Measurements from ENCODE around the gene CMTM7. TPM values are rescaled to one million over a fixed set of nuclear protein-coding genes. Genes with fewer than 3 reads are reported as not detected.
A peak's percentile ranks its signal among the peaks of the same experiment; 100 is the strongest.

Gene CMTM7
- total RNA-seq, 1 donor from 2014 or later: 24.6 TPM

- Mint-ChIP-seq H3K27ac (peak overlapping the region; percentile 33), H3K9me3 (ENCODE audit: low read depth) (no peaks in the 10 kb centered on the region), H3K36me3 (ENCODE audit: insufficient read depth) (peaks cover 26% of the 10 kb centered on the region), H3K4me1 (ENCODE audit: low read depth) (peaks cover 41% of the 10 kb centered on the region), H3K27me3 (no peaks in the 10 kb centered on the region), H3K4me3 (ENCODE audit: low read depth) (no peak overlapping the region)
- no peak for DNase-seq (ENCODE audit: low spot score, unreplicated experiment)
- no peak for TF ChIP-seq CTCF (IDR thresholded peaks at IDR 0.05; ENCODE audit: unreplicated experiment)
Measured at GRCh38 chr3:32367442-32367841, 24.2 kb upstream of the CMTM7 start.

- H3K4me1 Mint-ChIP-seq (ENCODE audit: low read depth): peaks cover 47% of the 10 kb centered on the region
Measured at GRCh38 chr3:32371461-32372212, 20.0 kb upstream of the CMTM7 start.

GRCh38 chr3:32372213-32372490 lies 19.5 kb upstream of the CMTM7 start:
- Mint-ChIP-seq H3K36me3 (ENCODE audit: insufficient read depth) (peaks cover 27% of the 10 kb centered on the region), H3K4me3 (ENCODE audit: low read depth) (no peak overlapping the region), H3K27ac (no peak overlapping the region), H3K27me3 (no peaks in the 10 kb centered on the region), H3K9me3 (ENCODE audit: low read depth) (no peaks in the 10 kb centered on the region), H3K4me1 (ENCODE audit: low read depth) (peaks cover 41% of the 10 kb centered on the region)
- no peak for TF ChIP-seq CTCF (IDR thresholded peaks at IDR 0.05; ENCODE audit: unreplicated experiment)
- no peak for DNase-seq (ENCODE audit: low spot score, unreplicated experiment)

More at GRCh38 chr3:32371461-32372212, 20.0 kb upstream of the CMTM7 start:
- no peak for DNase-seq (ENCODE audit: low spot score, unreplicated experiment)
- Mint-ChIP-seq H3K27ac (no peak overlapping the region), H3K4me3 (ENCODE audit: low read depth) (no peak overlapping the region), H3K9me3 (ENCODE audit: low read depth) (no peaks in the 10 kb centered on the region), H3K36me3 (ENCODE audit: insufficient read depth) (peaks cover 26% of the 10 kb centered on the region), H3K27me3 (no peaks in the 10 kb centered on the region)
- no peak for TF ChIP-seq CTCF (IDR thresholded peaks at IDR 0.05; ENCODE audit: unreplicated experiment)

- Mint-ChIP-seq H3K9me3 (ENCODE audit: low read depth) (no peaks in the 10 kb centered on the region), H3K27me3 (no peaks in the 10 kb centered on the region), H3K27ac (no peak overlapping the region), H3K4me3 (ENCODE audit: low read depth) (no peak overlapping the region), H3K36me3 (ENCODE audit: insufficient read depth) (peaks cover 21% of the 10 kb centered on the region), H3K4me1 (ENCODE audit: low read depth) (peaks cover 32% of the 10 kb centered on the region)
- DNase-seq (ENCODE audit: low spot score, unreplicated experiment): no peak
- TF ChIP-seq CTCF (IDR thresholded peaks at IDR 0.05; ENCODE audit: unreplicated experiment): no peak
Measured at GRCh38 chr3:32373276-32373675, 18.4 kb upstream of the CMTM7 start.

- Mint-ChIP-seq H3K27me3 (no peaks in the 10 kb centered on the region), H3K9me3 (ENCODE audit: low read depth) (no peaks in the 10 kb centered on the region), H3K36me3 (ENCODE audit: insufficient read depth) (peaks cover 21% of the 10 kb centered on the region), H3K4me3 (ENCODE audit: low read depth) (no peak overlapping the region), H3K4me1 (ENCODE audit: low read depth) (peaks cover 32% of the 10 kb centered on the region), H3K27ac (no peak overlapping the region)
- no peak for TF ChIP-seq CTCF (IDR thresholded peaks at IDR 0.05; ENCODE audit: unreplicated experiment)
- no peak for DNase-seq (ENCODE audit: low spot score, unreplicated experiment)
Measured at GRCh38 chr3:32373844-32374243, 17.8 kb upstream of the CMTM7 start.
